Measurements from ENCODE around the gene PKD2L1.

DNA sequence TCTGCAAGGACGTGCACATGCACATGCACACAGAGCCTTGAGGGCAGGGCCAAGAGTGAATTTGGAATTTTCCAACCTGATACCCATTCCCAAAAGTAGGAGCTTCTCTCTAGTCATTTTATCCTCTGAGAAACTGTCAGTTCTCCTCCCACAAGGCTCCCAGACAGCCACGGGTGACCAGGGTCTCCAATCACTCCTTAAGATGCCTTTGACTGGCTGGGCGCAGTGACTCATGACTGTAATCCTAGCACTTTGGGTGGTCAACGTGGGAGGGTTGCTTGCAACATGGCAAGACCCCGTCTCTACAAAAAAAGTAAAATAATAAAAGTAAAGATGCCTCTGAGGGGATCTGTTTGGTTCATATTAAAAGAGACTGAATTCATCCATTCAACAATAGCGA lies 30.2 kb upstream of the PKD2L1 start:
- no peak for TF ChIP-seq ZBTB7A (IDR thresholded peaks at IDR 0.05; ENCODE audit: low read depth)
- no peak for TF ChIP-seq YY1 (IDR thresholded peaks at IDR 0.05; ENCODE audit: low read depth)

Data from Ishikawa (cell line).